HUES48 (cell line): ENCODE results near the gene SBNO1.
A peak's percentile ranks its signal among the peaks of the same experiment; 100 is the strongest.
"Not testable (repeated sequence)": the region's sequence is repeated elsewhere in the genome, so short reads cannot be mapped to it uniquely, and the experiment has no call there.

ENCODE experiments used
- H3K27ac ChIP-seq: one replicate; pipeline ENCODE4 v1.7.0; 2013; ENCODE audit warnings: low read depth, low read length, inconsistent platforms
- H3K27me3 ChIP-seq: 2 replicates; pipeline ENCODE4 v1.6.1; 2013; ENCODE audit warnings: mild to moderate bottlenecking, low read length; ENCODE audit not compliant: control insufficient read depth, insufficient read depth
- H3K36me3 ChIP-seq: 2 replicates; pipeline ENCODE4 v1.6.1; 2013; ENCODE audit warnings: low read length; ENCODE audit not compliant: control insufficient read depth, insufficient read depth
- H3K4me1 ChIP-seq: 2 replicates; pipeline ENCODE4 v1.6.1; 2013; ENCODE audit warnings: mild to moderate bottlenecking, low read length; ENCODE audit not compliant: control insufficient read depth, insufficient read depth
- H3K4me3 ChIP-seq: 2 replicates; pipeline ENCODE4 v1.5.1; 2013; ENCODE audit warnings: mild to moderate bottlenecking, low read depth, low read length
- H3K9ac ChIP-seq: 2 replicates; pipeline ENCODE4 v1.6.1; 2013; ENCODE audit warnings: mild to moderate bottlenecking, low read depth, low read length, moderate library complexity
- H3K9me3 ChIP-seq: 2 replicates; pipeline ENCODE4 v1.6.1; 2013; ENCODE audit warnings: low read length; ENCODE audit not compliant: control insufficient read depth, insufficient read depth

Gene SBNO1

GRCh38 chr12:123364532-123365024 is at the start of gene SBNO1:
TSS of gene SBNO1 (minus strand) at chr12:123364847. CDS start at chr12:123350441, 14,406 bp downstream.
- Histone ChIP-seq H3K27me3 (no peaks in the 10 kb centered on the region), H3K36me3 (peaks cover 1% of the 10 kb centered on the region; the same call in 1 of the 2 replicates), H3K4me3 (peak within 1 kb of the TSS; percentile 92), H3K27ac (peak within 1 kb of the TSS; percentile 95), H3K4me1 (no peaks in the 10 kb centered on the region), H3K9ac (peak within 1 kb of the TSS; percentile 91), H3K9me3 (no peaks in the 10 kb centered on the region)

- Histone ChIP-seq H3K9me3 (no peaks in the 10 kb centered on the region), H3K4me3 (no peak overlapping the region), H3K27ac (no peak overlapping the region), H3K9ac (no peak overlapping the region), H3K36me3 (peaks cover 25% of the 10 kb centered on the region), H3K27me3 (no peaks in the 10 kb centered on the region), H3K4me1 (no peaks in the 10 kb centered on the region)
Measured at GRCh38 chr12:123410041-123410412, 45.4 kb upstream of the SBNO1 start.

- not testable (repeated sequence) for H3K27me3 ChIP-seq, H3K9me3 ChIP-seq, H3K4me1 ChIP-seq, H3K4me3 ChIP-seq, H3K9ac ChIP-seq, H3K27ac ChIP-seq
- H3K36me3 ChIP-seq = peaks cover 31% of the 10 kb centered on the region
Measured at GRCh38 chr12:123409284-123410040, 44.8 kb upstream of the SBNO1 start.

- not testable (repeated sequence) for H3K9ac ChIP-seq, H3K27me3 ChIP-seq, H3K4me3 ChIP-seq, H3K9me3 ChIP-seq, H3K4me1 ChIP-seq, H3K27ac ChIP-seq
- peaks cover 39% of the 10 kb centered on the region for H3K36me3 ChIP-seq
Measured at GRCh38 chr12:123408619-123409018, 44.0 kb upstream of the SBNO1 start.

- not testable (repeated sequence) for H3K4me1 ChIP-seq, H3K9ac ChIP-seq, H3K27ac ChIP-seq, H3K9me3 ChIP-seq, H3K4me3 ChIP-seq, H3K27me3 ChIP-seq
- peaks cover 46% of the 10 kb centered on the region for H3K36me3 ChIP-seq
Measured at GRCh38 chr12:123407934-123408333, 43.3 kb upstream of the SBNO1 start.

- Histone ChIP-seq H3K27me3 (peaks cover 14% of the 10 kb centered on the region), H3K36me3 (peaks cover 47% of the 10 kb centered on the region)
- not testable (repeated sequence) for H3K4me3 ChIP-seq, H3K9ac ChIP-seq, H3K27ac ChIP-seq, H3K9me3 ChIP-seq, H3K4me1 ChIP-seq
Measured at GRCh38 chr12:123407269-123407668, 42.6 kb upstream of the SBNO1 start.

- peaks cover 20% of the 10 kb centered on the region for H3K27me3 ChIP-seq
- H3K4me1 ChIP-seq = peaks cover 4% of the 10 kb centered on the region; the same call in 1 of the 2 replicates
- no peak overlapping the region for H3K27ac ChIP-seq
- no peak overlapping the region for H3K9ac ChIP-seq
- peaks cover 47% of the 10 kb centered on the region for H3K36me3 ChIP-seq
- no peak overlapping the region for H3K4me3 ChIP-seq
- H3K9me3 ChIP-seq = no peaks in the 10 kb centered on the region
Measured at GRCh38 chr12:123404581-123404980, 39.9 kb upstream of the SBNO1 start.

- H3K27ac ChIP-seq = no peak overlapping the region
- no peak overlapping the region for H3K4me3 ChIP-seq
- no peaks in the 10 kb centered on the region for H3K9me3 ChIP-seq
- H3K4me1 ChIP-seq = peaks cover 4% of the 10 kb centered on the region; the same call in 1 of the 2 replicates
- H3K9ac ChIP-seq = no peak overlapping the region
- H3K36me3 ChIP-seq = peaks cover 53% of the 10 kb centered on the region
- peaks cover 24% of the 10 kb centered on the region for H3K27me3 ChIP-seq
Measured at GRCh38 chr12:123401753-123402683, 37.4 kb upstream of the SBNO1 start.

GRCh38 chr12:123399255-123399617 is 34.6 kb upstream of the SBNO1 start:
- Histone ChIP-seq H3K9ac (no peak overlapping the region), H3K9me3 (no peaks in the 10 kb centered on the region), H3K4me3 (no peak overlapping the region), H3K4me1 (peaks cover 4% of the 10 kb centered on the region; the same call in 1 of the 2 replicates), H3K36me3 (peaks cover 56% of the 10 kb centered on the region), H3K27ac (no peak overlapping the region), H3K27me3 (peaks cover 24% of the 10 kb centered on the region)

GRCh38 chr12:123398550-123399254 is 34.1 kb upstream of the SBNO1 start:
- Histone ChIP-seq H3K9me3 (no peaks in the 10 kb centered on the region), H3K36me3 (peaks cover 50% of the 10 kb centered on the region), H3K27ac (no peak overlapping the region), H3K27me3 (peaks cover 24% of the 10 kb centered on the region), H3K9ac (no peak overlapping the region), H3K4me3 (no peak overlapping the region), H3K4me1 (peaks cover 4% of the 10 kb centered on the region; the same call in 1 of the 2 replicates)
